Measurements from ENCODE around the gene DEPDC5. TPM values are rescaled to one million over a fixed set of nuclear protein-coding genes. Genes with fewer than 3 reads are reported as not detected.
A peak's percentile ranks its signal among the peaks of the same experiment; 100 is the strongest.
"Not testable (repeated sequence)": the region's sequence is repeated elsewhere in the genome, so short reads cannot be mapped to it uniquely, and the experiment has no call there.

Gene DEPDC5
- total RNA-seq, 4 donors from 2014 or later = 18.0 to 33.9 (median 23.5) TPM

DNA sequence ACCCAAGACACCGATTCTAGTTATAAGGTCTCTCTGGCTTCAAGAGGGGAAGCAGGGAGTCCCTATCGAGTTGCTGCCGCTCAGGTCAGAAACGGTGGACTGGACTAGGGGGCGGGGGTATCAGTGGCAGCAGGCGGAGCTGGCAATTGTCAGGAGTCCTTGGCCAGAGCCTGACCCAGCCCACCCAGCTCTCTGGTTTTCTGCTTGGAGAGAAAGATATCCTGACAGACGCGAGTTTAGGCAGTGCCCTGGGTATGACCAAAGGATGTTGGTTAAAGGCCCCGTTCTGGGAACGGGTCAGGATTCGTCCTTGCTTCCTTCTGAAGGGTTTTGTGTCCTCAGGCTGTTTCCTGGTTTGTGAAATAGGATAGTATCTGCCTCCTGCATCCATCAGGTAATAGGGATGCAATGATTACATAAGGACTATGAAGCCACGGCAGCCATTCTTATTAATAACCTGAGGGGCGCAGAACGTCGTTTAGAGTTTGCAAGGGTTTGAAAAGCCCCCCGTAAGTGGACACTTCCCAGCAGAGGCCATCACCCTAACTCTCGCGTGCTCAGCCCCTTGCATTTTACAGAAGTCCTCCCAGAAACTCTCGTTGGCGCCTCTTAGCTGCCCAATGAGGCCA is 700 bp upstream of the DEPDC5 start:
- TF ChIP-seq EP300 (IDR thresholded peaks at IDR 0.05) (no peak), POLR2A (IDR thresholded peaks at IDR 0.05) (no peak)
- TF ChIP-seq, protein P1, sequence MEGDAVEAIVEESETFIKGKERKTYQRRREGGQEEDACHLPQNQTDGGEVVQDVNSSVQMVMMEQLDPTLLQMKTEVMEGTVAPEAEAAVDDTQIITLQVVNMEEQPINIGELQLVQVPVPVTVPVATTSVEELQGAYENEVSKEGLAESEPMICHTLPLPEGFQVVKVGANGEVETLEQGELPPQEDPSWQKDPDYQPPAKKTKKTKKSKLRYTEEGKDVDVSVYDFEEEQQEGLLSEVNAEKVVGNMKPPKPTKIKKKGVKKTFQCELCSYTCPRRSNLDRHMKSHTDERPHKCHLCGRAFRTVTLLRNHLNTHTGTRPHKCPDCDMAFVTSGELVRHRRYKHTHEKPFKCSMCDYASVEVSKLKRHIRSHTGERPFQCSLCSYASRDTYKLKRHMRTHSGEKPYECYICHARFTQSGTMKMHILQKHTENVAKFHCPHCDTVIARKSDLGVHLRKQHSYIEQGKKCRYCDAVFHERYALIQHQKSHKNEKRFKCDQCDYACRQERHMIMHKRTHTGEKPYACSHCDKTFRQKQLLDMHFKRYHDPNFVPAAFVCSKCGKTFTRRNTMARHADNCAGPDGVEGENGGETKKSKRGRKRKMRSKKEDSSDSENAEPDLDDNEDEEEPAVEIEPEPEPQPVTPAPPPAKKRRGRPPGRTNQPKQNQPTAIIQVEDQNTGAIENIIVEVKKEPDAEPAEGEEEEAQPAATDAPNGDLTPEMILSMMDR (IDR thresholded peaks at IDR 0.05) = no peak
- no peaks in the 10 kb centered on the region for H3K9me3 ChIP-seq
- 2 to 4% methylated on average over 20 of the region's 20 CpGs for WGBS, 2 donors
- DNase-seq (ENCODE audit: low spot score in 2 of 2) = peak in 1 of 2 donors; percentile 9
- H3K27ac ChIP-seq = peak overlapping the region; percentile 88 to 97 (median 92)
- H3K27me3 ChIP-seq = no peaks in the 10 kb centered on the region
- H3K36me3 ChIP-seq = peaks cover 0 to 10% (median 0%) of the 10 kb centered on the region in 3 donors
- H3K4me3 ChIP-seq = peak overlapping the region; percentile 76 to 97 (median 84)
- peaks cover 0 to 51% (median 35%) of the 10 kb centered on the region in 4 donors for H3K4me1 ChIP-seq

DNA sequence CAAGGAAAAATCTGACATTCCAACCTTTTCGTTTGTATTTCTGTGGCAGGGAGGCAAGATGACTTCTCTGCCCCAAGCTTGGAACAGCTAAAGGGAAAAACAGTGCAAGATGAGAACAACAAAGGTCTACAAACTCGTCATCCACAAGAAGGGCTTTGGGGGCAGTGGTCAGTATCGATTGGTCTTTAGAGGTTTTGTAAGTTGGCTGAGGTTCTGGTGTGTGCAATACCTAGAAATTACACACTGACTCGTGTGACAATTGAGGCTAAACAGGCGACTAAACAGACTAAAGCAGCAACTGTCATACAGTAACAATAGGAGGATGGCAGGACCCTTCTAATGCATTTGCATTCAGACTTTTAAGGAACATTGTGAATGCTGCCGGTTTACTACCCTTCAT is 994 bp downstream of the DEPDC5 start:
- no peaks in the 10 kb centered on the region for H3K27me3 ChIP-seq
- no peak for TF ChIP-seq POLR2A (IDR thresholded peaks at IDR 0.05)
- TF ChIP-seq, protein P1 (IDR thresholded peaks at IDR 0.05) = no peak
- H3K4me1 ChIP-seq = peaks cover 0 to 40% (median 24%) of the 10 kb centered on the region in 4 donors
- peak overlapping the region in 3 of 4 donors; percentile 76 to 97 (median 80) for H3K4me3 ChIP-seq
- 29 to 41% methylated on average over 6 of the region's 6 CpGs for WGBS, 2 donors
- H3K27ac ChIP-seq = peak overlapping the region; percentile 88 to 97 (median 92)
- H3K9me3 ChIP-seq = no peaks in the 10 kb centered on the region
- peaks cover 0 to 27% (median 0%) of the 10 kb centered on the region in 3 donors for H3K36me3 ChIP-seq
- no peak for DNase-seq (ENCODE audit: low spot score in 2 of 2)

DNA sequence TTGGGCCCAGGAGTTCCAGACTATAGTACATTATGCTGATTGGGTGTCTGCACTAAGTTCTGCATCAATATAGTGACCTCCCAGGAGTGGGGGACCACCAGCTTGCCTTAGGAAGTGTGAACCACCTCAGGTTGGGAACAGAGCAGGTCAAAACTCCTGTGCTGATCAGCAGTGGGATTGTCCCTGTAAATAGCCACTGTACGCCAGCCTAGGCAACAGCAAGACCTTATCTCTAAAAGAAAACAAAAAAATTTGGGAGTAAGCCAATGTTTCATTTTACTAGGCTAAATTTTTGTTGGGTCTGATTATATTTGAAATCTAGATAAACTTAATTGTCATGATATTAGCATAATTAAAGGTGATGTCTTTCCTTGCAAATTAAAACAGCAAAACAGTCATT is 3.4 kb downstream of the DEPDC5 start:
- no peak for DNase-seq (ENCODE audit: low spot score in 2 of 2)
- peaks cover 0 to 52% (median 0%) of the 10 kb centered on the region in 3 donors for H3K36me3 ChIP-seq
- no peak for TF ChIP-seq POLR2A (IDR thresholded peaks at IDR 0.05)
- TF ChIP-seq, protein P1 (IDR thresholded peaks at IDR 0.05) = no peak
- no peak for TF ChIP-seq EP300 (IDR thresholded peaks at IDR 0.05)
- H3K4me3 ChIP-seq = no peak overlapping the region
- H3K27ac ChIP-seq = no peak overlapping the region
- 66 to 82% methylated on average over 1 of the region's 1 CpG for WGBS, 2 donors
- peaks cover 0 to 26% (median 14%) of the 10 kb centered on the region in 4 donors for H3K4me1 ChIP-seq
- H3K9me3 ChIP-seq = no peaks in the 10 kb centered on the region
- H3K27me3 ChIP-seq = no peaks in the 10 kb centered on the region

DNA sequence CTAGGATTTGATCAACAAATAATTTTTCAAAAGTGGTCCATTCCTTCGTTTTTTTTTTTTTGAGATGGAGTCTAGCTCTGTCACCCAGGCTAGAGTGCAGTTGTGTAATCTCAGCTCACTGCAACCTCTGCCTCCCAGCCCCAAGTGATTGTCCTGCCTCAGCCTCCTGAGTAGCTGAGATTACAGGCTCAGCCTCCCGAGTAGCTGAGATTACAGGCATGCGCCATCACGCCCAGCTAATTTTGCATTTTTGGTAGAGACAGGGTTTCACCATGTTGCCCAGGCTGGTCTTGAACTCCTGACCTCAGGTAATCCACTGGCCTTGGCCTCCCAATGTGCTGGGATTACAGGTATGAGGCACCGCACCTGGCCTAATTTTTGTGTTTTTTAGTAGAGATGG is 5.0 kb downstream of the DEPDC5 start:
- 91 to 97% methylated on average over 5 of the region's 5 CpGs for WGBS, 2 donors
- H3K4me1 ChIP-seq = peaks cover 0 to 15% (median 7%) of the 10 kb centered on the region in 4 donors
- not testable (repeated sequence) for H3K27ac ChIP-seq; H3K9me3 ChIP-seq; H3K27me3 ChIP-seq; DNase-seq (ENCODE audit: low spot score in 2 of 2); H3K4me3 ChIP-seq
- peaks cover 0 to 68% (median 0%) of the 10 kb centered on the region in 3 donors for H3K36me3 ChIP-seq

DNA sequence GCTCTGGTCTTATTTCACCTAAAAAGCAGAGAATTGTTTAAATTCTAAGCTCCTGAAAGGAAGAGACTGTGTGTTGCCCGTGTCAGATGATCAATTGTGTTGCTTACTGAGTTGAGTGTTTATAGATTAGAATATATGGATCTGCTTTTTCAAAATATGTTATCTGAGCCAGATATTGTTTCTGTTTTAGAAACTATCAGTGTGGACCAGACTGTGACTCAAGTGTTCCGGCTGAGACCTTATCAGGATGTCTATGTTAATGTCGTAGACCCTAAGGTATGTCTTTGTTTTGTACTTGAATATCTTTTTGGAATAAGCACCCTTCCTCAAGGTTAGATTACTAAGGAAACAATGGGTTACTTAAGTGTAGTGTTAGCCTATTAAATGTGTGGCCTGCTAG is 11.0 kb downstream of the DEPDC5 start:
- no peak overlapping the region for H3K27ac ChIP-seq
- H3K27me3 ChIP-seq = no peaks in the 10 kb centered on the region
- H3K36me3 ChIP-seq = peaks cover 0 to 98% (median 12%) of the 10 kb centered on the region in 3 donors
- TF ChIP-seq POLR2A (IDR thresholded peaks at IDR 0.05) (no peak), EP300 (IDR thresholded peaks at IDR 0.05) (no peak)
- TF ChIP-seq, protein P1 (IDR thresholded peaks at IDR 0.05) = no peak
- DNase-seq (ENCODE audit: low spot score in 2 of 2) = no peak
- WGBS, 2 donors = 97% methylated on average over 3 of the region's 3 CpGs
- H3K4me1 ChIP-seq = no peaks in the 10 kb centered on the region
- H3K4me3 ChIP-seq = no peak overlapping the region
- H3K9me3 ChIP-seq = no peaks in the 10 kb centered on the region

All from tibial nerve (tissue), 4 donors.